ENCODE measurements around the gene TYSND1.
"Not testable (repeated sequence)": the region's sequence is repeated elsewhere in the genome, so short reads cannot be mapped to it uniquely, and the experiment has no call there.

Gene TYSND1

GRCh38 chr10:70146489-70147258 lies at the start of gene TYSND1:
TSS of gene TYSND1 (minus strand) at chr10:70146700. CDS start at chr10:70146586, 114 bp downstream.
- Mint-ChIP-seq H3K9me3 (no peaks in the 10 kb centered on the region), H3K27me3 (no peaks in the 10 kb centered on the region), H3K36me3 (ENCODE audit: low read depth) (peaks cover 57% of the 10 kb centered on the region), H3K27ac (peak within 1 kb of the TSS; percentile 96), H3K4me1 (ENCODE audit: low read depth) (peaks cover 39% of the 10 kb centered on the region), H3K4me3 (peak within 1 kb of the TSS; percentile 88)
- peak; percentile 92 for DNase-seq

GRCh38 chr10:70193391-70193844 lies 46.9 kb upstream of the TYSND1 start:
- Mint-ChIP-seq H3K27ac (no peak overlapping the region), H3K36me3 (ENCODE audit: low read depth) (peaks cover 29% of the 10 kb centered on the region), H3K27me3 (no peaks in the 10 kb centered on the region), H3K9me3 (no peaks in the 10 kb centered on the region), H3K4me1 (ENCODE audit: low read depth) (peaks cover 9% of the 10 kb centered on the region), H3K4me3 (no peak overlapping the region)
- no peak for DNase-seq

- no peak overlapping the region for H3K27ac Mint-ChIP-seq
- H3K4me1 Mint-ChIP-seq (ENCODE audit: low read depth), result peaks cover 1% of the 10 kb centered on the region
- no peak for DNase-seq
- H3K36me3 Mint-ChIP-seq (ENCODE audit: low read depth), result peaks cover 19% of the 10 kb centered on the region
- H3K4me3 Mint-ChIP-seq, result no peak overlapping the region
- H3K9me3 Mint-ChIP-seq, result no peaks in the 10 kb centered on the region
- no peaks in the 10 kb centered on the region for H3K27me3 Mint-ChIP-seq
These were observed 45.9 kb upstream of the TYSND1 start for GRCh38 chr10:70192326-70192968.

GRCh38 chr10:70191972-70192305 lies 45.4 kb upstream of the TYSND1 start:
- Mint-ChIP-seq H3K36me3 (ENCODE audit: low read depth) (peaks cover 14% of the 10 kb centered on the region), H3K9me3 (no peaks in the 10 kb centered on the region), H3K4me3 (no peak overlapping the region), H3K4me1 (ENCODE audit: low read depth) (no peaks in the 10 kb centered on the region), H3K27me3 (no peaks in the 10 kb centered on the region), H3K27ac (no peak overlapping the region)
- no peak for DNase-seq

GRCh38 chr10:70191161-70191971 lies 44.9 kb upstream of the TYSND1 start:
- Mint-ChIP-seq H3K9me3 (no peaks in the 10 kb centered on the region), H3K27me3 (no peaks in the 10 kb centered on the region), H3K4me3 (no peak overlapping the region), H3K36me3 (ENCODE audit: low read depth) (peaks cover 10% of the 10 kb centered on the region), H3K27ac (no peak overlapping the region), H3K4me1 (ENCODE audit: low read depth) (no peaks in the 10 kb centered on the region)
- DNase-seq, result no peak

GRCh38 chr10:70190581-70190980 lies 44.1 kb upstream of the TYSND1 start:
- Mint-ChIP-seq H3K27ac (no peak overlapping the region), H3K4me3 (no peak overlapping the region), H3K9me3 (no peaks in the 10 kb centered on the region)

GRCh38 chr10:70190102-70190501 lies 43.6 kb upstream of the TYSND1 start:
- no peak overlapping the region for H3K27ac Mint-ChIP-seq
- peaks cover under 1% of the 10 kb centered on the region for H3K36me3 Mint-ChIP-seq (ENCODE audit: low read depth)
- no peak overlapping the region for H3K4me3 Mint-ChIP-seq
- H3K4me1 Mint-ChIP-seq (ENCODE audit: low read depth), result no peaks in the 10 kb centered on the region
- H3K9me3 Mint-ChIP-seq, result no peaks in the 10 kb centered on the region
- no peak for DNase-seq
- H3K27me3 Mint-ChIP-seq, result no peaks in the 10 kb centered on the region

More at GRCh38 chr10:70190581-70190980, 44.1 kb upstream of the TYSND1 start:
- H3K4me1 Mint-ChIP-seq (ENCODE audit: low read depth), result no peaks in the 10 kb centered on the region
- no peaks in the 10 kb centered on the region for H3K27me3 Mint-ChIP-seq
- H3K36me3 Mint-ChIP-seq (ENCODE audit: low read depth), result peaks cover 5% of the 10 kb centered on the region
- DNase-seq, result no peak

GRCh38 chr10:70188768-70189167 lies 42.3 kb upstream of the TYSND1 start:
- no peak overlapping the region for H3K4me3 Mint-ChIP-seq
- H3K9me3 Mint-ChIP-seq, result no peaks in the 10 kb centered on the region
- no peaks in the 10 kb centered on the region for H3K36me3 Mint-ChIP-seq (ENCODE audit: low read depth)
- no peak overlapping the region for H3K27ac Mint-ChIP-seq
- H3K27me3 Mint-ChIP-seq, result no peaks in the 10 kb centered on the region
- no peaks in the 10 kb centered on the region for H3K4me1 Mint-ChIP-seq (ENCODE audit: low read depth)
- no peak for DNase-seq

- H3K4me3 Mint-ChIP-seq, result no peak overlapping the region
- no peaks in the 10 kb centered on the region for H3K9me3 Mint-ChIP-seq
- no peaks in the 10 kb centered on the region for H3K4me1 Mint-ChIP-seq (ENCODE audit: low read depth)
- no peak for DNase-seq
- H3K27ac Mint-ChIP-seq, result no peak overlapping the region
- H3K27me3 Mint-ChIP-seq, result no peaks in the 10 kb centered on the region
- no peaks in the 10 kb centered on the region for H3K36me3 Mint-ChIP-seq (ENCODE audit: low read depth)
These were observed 40.1 kb upstream of the TYSND1 start for GRCh38 chr10:70186571-70186970.

GRCh38 chr10:70186090-70186489 lies 39.6 kb upstream of the TYSND1 start:
- Mint-ChIP-seq H3K4me3 (no peak overlapping the region), H3K4me1 (ENCODE audit: low read depth) (no peaks in the 10 kb centered on the region), H3K36me3 (ENCODE audit: low read depth) (no peaks in the 10 kb centered on the region), H3K27ac (no peak overlapping the region), H3K27me3 (no peaks in the 10 kb centered on the region), H3K9me3 (no peaks in the 10 kb centered on the region)
- no peak for DNase-seq

- Mint-ChIP-seq H3K27ac (no peak overlapping the region), H3K9me3 (no peaks in the 10 kb centered on the region), H3K27me3 (no peaks in the 10 kb centered on the region), H3K4me3 (no peak overlapping the region), H3K4me1 (ENCODE audit: low read depth) (no peaks in the 10 kb centered on the region), H3K36me3 (ENCODE audit: low read depth) (no peaks in the 10 kb centered on the region)
- no peak for DNase-seq
These were observed 36.8 kb upstream of the TYSND1 start for GRCh38 chr10:70183304-70183703.

GRCh38 chr10:70179209-70179608 lies 32.7 kb upstream of the TYSND1 start:
- not testable (repeated sequence) for H3K4me1 Mint-ChIP-seq (ENCODE audit: low read depth); H3K27ac Mint-ChIP-seq; DNase-seq; H3K4me3 Mint-ChIP-seq; H3K36me3 Mint-ChIP-seq (ENCODE audit: low read depth); H3K9me3 Mint-ChIP-seq; H3K27me3 Mint-ChIP-seq

- Mint-ChIP-seq H3K9me3 (no peaks in the 10 kb centered on the region), H3K27me3 (no peaks in the 10 kb centered on the region), H3K4me1 (ENCODE audit: low read depth) (peaks cover 10% of the 10 kb centered on the region), H3K4me3 (no peak overlapping the region), H3K27ac (no peak overlapping the region), H3K36me3 (ENCODE audit: low read depth) (no peaks in the 10 kb centered on the region)
- no peak for DNase-seq
These were observed 31.7 kb upstream of the TYSND1 start for GRCh38 chr10:70178139-70178725.

GRCh38 chr10:70176441-70176840 lies 29.9 kb upstream of the TYSND1 start:
- H3K36me3 Mint-ChIP-seq (ENCODE audit: low read depth), result no peaks in the 10 kb centered on the region
- H3K27me3 Mint-ChIP-seq, result no peaks in the 10 kb centered on the region
- H3K9me3 Mint-ChIP-seq, result no peaks in the 10 kb centered on the region
- H3K4me3 Mint-ChIP-seq, result no peak overlapping the region
- no peak overlapping the region for H3K27ac Mint-ChIP-seq
- H3K4me1 Mint-ChIP-seq (ENCODE audit: low read depth), result peaks cover 22% of the 10 kb centered on the region
- DNase-seq, result no peak

All from activated T-cell treated with anti-CD3 and anti-CD28 coated beads, Interleukin-2, amount 50 U/mL, for 24 hours (primary cell).